GM21825 (cell line): Measurements from ENCODE around the gene CAPN11.
"Not testable (repeated sequence)": the region's sequence is repeated elsewhere in the genome, so short reads cannot be mapped to it uniquely, and the experiment has no call there.

Source experiments
- ATAC-seq: cut with Tn5 transposase; IDR thresholded peaks from one replicate; pipeline ENCODE4 v1.9.1; 2021; ENCODE audit warnings: mild to moderate bottlenecking, moderate library complexity; ENCODE audit not compliant: unreplicated experiment

The CAPN11 gene

DNA sequence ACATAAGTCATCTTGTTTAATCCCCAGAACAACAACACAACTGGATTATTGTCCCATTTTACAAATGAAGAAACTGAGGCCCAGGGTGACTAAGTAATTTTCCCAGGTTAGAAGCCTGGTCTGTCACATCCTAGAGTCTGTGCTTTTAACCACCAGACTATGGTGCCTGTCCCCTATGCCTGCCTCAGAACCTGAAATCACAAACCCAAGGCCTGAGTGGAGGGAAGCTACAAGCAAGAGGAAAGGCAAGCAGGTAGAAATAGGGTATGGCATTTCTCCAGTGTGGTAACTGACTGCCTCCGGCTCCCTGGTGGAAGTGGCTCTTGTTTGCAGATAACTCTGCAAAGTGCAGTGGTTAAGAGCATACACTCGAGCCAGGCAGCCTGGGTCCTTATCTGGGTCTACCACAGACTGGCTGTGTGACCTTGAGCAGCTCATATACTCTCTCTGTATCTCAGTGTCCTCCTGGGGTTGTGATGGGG, 28.7 kb upstream of the CAPN11 start:
- ATAC-seq, result no peak

DNA sequence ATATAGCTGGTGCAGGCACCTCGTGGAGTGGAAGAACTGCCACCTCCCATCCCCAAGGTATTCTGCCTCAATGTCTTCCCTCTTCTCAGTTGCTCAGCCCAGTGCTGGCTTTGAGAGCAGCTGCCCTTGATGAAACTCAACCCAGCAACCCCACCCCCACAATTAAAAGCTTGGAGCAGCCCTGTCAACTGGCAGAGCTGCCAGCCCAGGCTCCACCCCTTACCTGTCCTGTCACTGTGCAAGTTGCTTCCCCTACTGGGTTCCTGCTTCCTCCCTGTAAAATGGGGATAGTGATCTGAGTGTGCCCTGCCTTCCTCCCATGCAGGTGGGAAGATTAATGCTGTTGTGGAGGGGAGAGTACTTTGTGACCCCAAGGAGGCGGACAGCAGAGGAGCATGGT, 26.7 kb upstream of the CAPN11 start:
- no peak for ATAC-seq

DNA sequence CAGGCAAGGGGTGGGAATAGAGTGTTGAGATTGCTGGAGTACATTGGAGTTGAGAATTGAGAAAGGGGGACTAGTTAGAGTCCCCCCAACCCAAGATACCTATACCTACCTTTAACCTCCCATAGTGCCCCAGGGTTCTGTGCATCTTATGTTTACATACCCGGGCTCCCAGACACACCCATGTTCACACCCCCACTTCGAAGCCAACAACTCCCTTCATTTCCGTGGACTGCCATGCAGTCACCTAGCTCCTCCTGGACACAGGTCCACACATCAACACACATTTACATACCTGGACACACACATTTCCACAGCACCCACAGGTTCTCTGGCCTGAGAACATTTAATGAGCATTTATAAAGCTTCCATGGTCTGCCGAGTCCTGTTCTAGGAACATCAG, 26.1 kb upstream of the CAPN11 start:
- ATAC-seq, result no peak

DNA sequence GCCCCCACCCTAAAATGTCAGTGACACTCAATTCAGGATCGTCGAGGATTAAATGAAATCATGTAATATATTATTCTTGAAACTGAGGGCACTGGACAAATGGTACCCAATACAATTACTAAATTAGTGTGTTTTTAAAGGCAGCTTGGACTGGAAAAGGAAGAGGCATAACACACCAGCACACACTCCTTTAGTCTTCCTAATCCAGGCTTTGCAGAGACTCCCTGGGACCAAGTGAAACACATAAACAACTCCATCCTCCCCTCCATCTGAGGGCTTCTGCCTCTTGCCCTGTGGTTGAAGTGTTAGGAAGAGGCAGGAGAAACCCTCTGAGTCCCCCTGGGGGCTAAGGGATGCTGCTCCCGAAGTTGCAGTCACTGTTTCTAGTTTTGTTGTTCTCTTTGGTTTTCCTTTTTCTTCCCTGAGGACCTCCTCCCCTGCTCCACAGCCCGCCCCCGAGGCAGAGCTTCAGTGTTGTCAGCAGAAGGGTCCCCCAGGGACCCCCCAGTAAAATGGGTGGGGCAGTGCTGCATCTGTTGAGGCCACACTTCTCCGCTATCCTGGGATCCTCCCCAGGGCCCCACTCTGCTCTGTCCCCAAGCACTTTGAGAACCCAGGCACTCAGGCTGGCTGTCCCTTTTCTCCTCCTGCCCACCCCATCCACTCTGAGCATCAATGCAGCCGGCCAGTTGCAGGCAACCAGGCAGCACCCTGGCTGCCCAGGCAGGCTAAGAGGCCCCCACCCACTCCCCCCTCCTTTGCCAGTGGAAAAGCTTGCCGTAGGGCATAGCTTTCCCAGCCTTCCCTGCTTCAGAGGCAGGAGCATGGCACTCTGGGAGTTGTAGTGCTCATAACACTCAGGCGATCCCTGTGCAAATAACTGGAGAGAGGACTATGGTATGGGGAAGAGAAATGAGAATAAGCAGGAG, 25.4 kb upstream of the CAPN11 start:
- no peak for ATAC-seq

DNA sequence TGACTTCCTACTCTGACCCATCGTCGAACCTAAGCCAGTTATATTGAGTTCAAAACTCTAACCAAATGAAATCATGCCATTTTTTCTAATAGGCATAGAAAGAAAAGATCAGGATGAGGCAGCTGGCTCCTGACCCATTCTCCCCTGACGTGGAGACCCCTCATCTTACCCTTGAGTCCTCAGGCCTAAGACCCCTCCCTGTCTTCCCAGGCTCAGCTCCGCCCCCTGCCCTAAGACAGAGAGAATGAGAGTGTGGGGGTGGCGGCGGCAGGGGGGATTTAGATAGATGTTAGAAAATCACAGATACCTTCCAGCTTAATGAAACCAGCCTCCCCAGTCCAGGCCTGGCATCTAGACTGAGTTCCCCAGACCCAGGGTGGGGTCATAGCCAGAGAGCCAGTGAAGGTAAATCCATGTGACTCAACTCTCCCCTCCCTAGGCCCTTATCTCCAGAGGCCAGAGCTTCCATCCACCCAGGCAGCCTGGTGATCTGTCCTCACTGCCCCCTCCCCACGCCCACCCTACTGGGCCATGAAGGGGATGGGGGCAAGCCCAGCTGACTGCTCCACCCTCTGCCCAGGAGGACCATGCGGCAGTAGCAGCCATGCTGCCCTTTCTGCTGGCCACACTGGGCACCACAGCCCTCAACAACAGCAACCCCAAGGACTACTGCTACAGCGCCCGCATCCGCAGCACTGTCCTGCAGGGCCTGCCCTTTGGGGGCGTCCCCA, 24.5 kb upstream of the CAPN11 start:
- ATAC-seq, result no peak

DNA sequence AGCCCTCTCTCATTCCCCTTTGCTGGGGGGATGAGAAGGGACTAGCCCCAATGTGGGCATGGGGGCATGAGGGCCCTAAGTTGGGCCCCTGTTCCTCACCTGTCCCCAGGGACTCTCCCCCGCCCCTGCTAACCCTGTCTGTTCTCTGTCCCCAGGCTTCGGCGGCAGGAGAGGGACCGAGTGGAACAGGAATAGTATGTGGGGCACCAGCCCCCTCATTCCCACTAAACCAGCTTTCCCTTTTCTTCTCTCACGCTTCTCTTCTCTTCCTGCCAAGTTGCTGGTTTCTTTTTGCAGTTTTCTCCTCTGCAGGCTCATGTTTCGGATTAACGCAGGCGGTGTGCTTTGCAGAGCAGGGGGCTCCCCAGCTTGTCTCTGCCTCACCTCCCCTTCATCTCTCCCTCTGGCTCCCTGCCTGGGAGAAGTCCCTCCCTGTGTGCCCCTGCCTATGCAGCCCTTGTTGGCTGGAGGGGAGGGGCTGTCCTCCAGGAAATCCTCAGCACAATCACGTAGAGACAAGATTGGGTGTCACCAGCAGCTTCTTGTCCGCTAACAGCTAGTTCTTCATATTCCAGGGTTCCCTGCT, 23.4 kb upstream of the CAPN11 start:
- no peak for ATAC-seq

DNA sequence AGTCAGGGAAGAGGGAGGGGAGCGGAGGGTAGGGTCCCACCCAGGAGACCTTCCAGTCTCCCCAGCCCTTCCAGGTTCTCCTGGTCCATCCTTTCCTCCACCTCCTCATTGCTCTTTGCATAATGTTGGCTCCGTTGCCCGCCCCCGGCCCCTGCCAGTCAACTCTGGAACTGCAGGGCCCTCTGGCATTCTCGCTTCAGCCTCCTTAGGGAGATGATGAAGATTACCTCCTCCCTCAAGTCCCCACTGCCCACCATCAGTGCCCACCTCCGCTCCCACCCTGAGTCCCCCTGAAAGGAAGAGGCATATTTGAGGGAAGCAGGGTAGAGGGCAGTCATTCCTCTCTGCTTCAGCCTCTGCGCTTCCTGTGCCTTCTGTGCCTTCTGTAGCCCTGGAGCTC, 22.7 kb upstream of the CAPN11 start:
- no peak for ATAC-seq

DNA sequence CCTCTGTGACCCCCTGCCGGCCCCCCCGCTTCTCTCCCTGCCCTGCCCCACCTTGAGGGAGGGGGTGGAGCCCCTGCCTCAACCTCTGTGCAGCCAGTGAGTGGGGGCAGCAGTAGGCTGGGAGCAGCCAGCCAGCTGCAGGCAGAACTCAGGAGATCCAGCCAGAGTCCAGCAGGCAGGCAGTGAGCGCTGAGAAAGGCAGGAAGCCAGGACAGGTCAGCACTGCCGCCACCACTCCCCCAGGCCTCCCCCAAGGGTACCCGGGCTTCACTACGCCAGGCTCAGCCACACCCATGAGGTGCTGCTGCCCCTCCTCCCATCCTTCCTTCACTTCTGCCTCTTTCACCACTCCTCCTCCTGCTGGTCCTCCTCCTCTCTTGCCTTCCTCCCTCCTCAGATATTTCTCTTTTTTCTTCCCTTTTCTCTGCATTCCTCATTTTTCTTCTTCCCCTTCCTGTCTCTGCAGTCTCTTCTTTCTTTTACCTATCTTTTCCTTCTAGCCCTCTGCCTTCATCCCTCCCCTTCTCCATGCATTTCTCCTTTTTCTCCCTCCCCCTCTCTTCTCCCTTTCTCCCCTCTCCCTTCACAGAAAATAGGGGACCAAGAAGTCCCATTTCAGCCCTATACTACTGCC, 19.8 kb upstream of the CAPN11 start:
- ATAC-seq, result no peak

DNA sequence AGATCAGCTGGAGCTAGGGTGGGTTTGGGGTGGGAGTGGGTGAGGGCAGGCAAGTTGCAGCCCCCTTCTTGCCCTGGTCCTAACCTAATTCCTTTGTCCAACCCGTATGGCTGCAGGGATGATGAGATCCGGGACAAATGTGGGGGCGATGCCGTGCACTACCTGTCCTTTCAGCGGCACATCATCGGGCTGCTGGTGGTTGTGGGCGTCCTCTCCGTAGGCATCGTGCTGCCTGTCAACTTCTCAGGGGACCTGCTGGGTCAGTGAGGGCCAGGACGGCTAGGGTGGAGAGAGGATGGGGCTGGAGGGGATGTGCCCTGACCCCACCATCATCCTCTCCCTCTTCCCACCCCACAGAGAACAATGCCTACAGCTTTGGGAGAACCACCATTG, 19.3 kb upstream of the CAPN11 start:
- no peak for ATAC-seq

DNA sequence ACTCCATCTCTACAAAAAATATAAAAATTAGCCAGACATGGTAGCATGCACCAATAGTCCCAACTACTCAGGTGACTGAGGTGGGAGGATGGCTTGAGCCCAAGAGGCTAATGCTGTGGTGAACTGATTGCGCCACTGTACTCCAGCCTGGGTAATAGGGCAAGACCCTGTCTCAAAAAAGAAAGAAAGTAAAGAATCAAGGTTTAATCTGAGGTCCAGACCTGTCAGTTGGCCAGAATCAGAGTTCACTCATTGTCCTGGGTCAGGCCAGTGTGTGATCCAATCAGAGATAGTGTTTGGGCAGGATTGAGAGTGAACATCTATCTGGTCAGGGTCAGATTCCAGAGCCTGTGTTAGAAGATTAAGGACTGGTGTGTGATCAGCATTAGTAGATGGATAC, 15.8 kb upstream of the CAPN11 start:
- no peak for ATAC-seq

DNA sequence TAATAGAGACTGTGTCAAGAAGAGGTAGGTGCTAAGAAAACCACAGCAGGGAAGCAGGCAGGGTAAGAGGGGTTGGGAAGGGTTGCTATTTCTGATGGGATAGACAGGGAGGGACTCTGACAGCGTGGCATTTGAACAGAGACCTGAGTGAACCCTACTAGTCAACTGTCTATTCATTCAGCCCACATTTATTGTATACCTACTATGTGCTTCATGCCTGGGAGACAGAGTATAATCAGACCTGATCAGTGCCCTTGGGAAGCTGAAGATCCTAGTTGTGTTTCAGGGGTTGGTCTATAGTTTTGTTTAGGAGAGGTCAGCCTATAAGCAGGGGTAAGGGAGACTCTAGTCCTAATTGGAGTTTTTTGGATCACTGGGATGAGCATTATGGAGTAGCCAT, 14.9 kb upstream of the CAPN11 start:
- ATAC-seq, result no peak

DNA sequence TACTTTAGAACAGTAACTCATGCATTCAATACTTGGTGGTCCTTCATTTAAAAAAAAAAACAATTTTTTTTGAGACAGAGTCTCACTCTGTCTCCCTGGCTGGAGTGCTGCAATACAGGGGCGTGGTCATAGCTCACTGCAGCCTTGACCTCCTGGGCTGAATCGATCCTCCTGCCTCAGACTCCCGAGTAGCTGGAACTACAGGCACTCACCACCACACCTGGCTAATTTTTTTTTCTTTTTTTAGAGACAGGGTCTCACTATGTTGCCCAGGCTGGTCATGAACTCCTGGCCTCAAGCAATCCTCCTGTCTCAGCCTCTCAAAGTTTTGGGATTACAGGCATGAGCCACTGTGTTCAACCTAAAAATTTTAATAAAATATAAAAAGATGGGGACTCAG, 14.1 kb upstream of the CAPN11 start:
- not testable (repeated sequence) for ATAC-seq

DNA sequence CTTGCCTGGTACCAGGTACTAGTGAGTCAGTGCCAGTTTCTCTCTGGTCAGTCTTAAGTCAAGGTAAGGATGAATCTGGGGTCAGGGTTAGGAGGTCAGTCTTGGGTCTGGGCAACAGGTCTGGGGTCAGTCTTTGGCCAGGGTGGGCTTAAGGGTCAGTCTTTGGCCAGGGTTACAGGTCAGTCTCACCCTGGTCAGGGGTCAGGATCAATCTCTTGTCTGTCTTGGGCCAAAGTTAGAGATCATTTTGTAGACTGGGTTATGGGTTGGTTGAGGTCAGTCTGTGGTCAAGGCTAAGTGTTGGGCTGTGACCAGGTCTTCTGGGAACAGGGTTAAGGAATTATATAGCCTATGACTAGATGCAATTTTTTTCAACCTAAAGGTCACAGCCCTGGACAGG, 12.8 kb upstream of the CAPN11 start:
- no peak for ATAC-seq

DNA sequence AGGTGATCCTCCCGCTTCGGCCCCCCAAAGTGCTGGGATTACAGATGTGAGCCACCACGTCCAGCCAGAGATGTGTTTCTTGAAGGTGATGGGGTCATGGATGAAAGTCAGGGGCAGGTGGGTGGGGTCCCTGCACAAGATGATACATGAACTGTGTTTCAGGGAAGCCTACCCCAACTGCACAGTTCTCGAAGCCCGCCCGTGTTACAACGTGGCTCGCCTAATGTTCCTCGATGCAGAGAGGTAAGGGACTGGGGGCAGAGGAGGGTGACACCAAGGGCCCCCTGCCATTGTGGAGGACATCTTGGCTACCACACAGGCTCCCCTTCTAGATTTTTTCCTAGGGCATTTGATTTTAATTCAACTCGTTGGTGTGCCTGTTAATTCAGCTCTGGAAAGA, 11.9 kb upstream of the CAPN11 start:
- no peak for ATAC-seq

DNA sequence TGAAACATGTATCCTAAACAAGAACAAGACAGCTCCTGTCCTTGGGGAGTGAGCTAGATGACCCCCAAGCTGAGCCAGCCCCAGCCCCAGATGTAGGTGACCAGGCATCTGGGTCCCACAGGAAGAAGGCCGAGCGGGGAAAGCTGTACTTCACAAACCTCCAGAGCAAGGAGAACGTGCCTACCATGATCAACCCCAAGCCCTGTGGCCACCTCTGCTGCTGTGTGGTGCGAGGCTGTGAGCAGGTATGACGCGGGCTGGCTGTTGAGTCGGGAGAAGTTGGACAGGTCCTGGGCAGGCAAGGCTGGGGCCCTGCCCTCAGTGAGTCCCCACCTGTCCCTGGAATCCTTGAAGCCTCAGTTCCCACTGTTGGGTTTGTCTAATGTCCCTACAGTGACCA, 11.4 kb upstream of the CAPN11 start:
- ATAC-seq, result no peak

DNA sequence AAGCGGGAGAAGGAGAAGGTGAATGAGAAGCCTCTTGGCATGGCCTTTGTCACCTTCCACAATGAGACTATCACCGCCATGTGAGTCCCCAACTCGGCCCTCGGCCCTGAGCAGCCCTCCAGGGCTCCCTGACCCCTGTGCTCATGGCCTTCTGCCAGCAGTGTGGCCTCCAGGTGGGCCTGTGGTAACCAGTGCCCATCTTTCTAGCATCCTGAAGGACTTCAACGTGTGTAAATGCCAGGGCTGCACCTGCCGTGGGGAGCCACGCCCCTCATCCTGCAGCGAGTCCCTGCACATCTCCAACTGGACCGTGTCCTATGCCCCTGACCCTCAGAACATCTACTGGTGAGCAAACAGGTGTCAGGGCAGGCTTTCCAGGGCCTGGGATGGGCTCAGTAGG, 10.3 kb upstream of the CAPN11 start:
- ATAC-seq, result no peak

DNA sequence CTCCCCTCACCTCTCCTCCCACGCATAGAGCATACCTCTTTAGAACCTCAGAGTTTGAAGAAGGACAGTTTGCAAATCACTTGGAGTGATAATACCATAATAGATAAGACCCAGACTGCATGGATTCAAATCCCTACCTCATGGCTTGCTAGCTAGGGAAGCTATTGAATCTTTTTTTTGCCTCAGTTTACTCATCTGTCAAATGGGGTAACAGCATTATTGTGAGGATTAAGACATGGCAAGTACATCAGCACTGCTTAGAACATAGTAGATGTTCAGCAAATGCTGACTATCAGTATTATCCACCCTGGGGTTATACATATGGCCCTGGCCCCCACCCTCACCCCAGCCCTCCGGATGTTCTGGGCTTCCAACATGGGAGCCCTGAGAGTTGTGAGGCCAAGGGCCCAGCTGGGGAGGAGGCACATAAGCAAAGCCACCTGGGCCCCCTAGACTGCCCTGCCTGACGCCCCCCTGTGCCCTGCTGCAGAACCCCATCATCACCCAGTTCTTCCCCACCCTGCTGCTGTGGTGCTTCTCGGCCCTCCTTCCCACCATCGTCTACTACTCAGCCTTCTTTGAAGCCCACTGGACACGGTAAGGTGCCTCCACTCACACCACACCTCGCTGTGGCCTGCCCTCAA, 9.1 kb upstream of the CAPN11 start:
- no peak for ATAC-seq

DNA sequence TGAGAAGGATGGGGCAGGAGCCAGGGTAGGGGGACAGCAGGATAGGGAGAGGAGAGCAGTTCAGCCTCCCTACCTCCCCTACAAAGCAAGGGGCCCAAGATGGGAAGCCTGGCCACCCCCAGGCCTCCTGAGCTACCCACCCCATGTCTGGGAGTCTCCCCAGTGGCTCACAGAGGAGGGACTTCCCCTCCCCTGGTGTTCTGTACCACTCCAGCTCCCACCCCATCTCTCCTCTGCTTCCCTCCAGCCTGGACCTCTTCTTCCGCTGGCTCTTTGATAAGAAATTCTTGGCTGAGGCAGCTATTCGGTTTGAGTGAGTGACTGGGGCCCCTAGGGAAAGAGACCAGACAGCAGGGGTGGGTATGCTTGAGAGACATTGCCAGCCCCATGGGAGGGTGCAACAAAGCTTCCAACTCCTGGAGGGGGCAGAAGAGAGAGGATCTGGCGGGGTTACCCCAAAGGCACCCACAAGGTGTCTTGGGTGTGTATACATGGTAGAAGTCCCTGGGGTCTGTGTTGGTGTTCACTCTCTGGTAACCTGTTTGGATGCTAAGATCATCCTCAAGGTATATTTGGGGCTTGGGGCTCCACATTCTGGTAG, 8.2 kb upstream of the CAPN11 start:
- ATAC-seq, result no peak

DNA sequence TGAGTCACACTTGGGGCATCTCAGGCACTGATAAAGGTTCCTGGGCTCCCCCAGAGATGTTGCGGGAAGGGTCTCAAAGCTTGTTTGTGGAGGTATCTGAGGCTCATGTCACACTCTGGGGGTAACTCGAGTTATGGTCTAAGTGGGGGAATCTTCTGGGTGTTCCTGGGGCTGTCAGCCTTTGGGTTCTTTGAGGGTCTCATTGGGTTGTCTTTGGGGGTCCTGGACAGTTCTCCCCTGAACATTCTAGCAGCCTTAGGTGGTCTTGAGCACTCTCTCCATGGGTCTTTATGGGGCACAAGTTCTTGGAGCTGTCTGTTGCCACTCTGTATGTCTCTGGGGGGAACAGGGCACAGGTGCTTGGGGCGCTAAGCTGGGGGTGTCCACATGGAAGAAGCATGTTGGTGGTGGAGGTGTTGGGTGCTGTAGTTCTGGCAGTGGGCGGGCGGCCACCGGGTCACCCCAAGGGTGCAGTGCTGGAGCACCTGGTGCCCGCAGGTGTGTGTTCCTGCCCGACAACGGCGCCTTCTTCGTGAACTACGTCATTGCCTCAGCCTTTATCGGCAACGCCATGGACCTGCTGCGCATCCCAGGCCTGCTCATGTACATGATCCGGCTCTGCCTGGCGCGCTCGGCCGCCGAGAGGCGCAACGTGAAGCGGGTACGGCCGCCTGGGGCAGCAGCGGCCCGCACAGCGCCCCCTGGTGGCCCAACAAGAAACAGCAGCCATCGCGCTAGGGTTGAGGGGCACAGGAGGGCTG, 7.1 kb upstream of the CAPN11 start:
- no peak for ATAC-seq

DNA sequence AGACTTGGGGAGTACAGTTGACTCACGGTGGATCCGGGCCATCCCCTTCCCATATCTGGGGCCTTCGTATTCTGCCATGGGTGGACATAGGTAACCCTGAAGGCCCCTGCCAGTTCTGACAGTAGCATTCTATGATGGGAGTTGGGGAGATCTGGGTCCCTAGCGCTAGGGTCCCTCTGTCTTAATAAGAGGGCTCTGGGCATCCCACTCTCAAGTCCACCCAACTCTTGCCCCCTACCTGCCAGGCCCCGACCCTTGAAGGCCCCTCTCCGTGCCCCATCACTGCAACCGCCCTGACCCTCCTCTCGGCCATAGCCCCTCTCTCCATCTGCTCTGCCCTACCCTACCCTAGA, 6.5 kb upstream of the CAPN11 start:
- no peak for ATAC-seq
